Ramos (cell line): ENCODE measurements around the gene ISYNA1.

Source experiments
- in situ Hi-C: fragments of 300-500 bp; cut with MboI; formaldehyde crosslinking; loops from one replicate; pipeline ENCODE4 v1.14.3; 2022; ENCODE audit warnings: low sequenced_read_pairs; ENCODE audit not compliant: unreplicated experiment

ISYNA1 gene

GRCh38 chr19:18399008-18399407, 38.9 kb downstream of the ISYNA1 start:
- in situ Hi-C loops: no loop called here

DNA sequence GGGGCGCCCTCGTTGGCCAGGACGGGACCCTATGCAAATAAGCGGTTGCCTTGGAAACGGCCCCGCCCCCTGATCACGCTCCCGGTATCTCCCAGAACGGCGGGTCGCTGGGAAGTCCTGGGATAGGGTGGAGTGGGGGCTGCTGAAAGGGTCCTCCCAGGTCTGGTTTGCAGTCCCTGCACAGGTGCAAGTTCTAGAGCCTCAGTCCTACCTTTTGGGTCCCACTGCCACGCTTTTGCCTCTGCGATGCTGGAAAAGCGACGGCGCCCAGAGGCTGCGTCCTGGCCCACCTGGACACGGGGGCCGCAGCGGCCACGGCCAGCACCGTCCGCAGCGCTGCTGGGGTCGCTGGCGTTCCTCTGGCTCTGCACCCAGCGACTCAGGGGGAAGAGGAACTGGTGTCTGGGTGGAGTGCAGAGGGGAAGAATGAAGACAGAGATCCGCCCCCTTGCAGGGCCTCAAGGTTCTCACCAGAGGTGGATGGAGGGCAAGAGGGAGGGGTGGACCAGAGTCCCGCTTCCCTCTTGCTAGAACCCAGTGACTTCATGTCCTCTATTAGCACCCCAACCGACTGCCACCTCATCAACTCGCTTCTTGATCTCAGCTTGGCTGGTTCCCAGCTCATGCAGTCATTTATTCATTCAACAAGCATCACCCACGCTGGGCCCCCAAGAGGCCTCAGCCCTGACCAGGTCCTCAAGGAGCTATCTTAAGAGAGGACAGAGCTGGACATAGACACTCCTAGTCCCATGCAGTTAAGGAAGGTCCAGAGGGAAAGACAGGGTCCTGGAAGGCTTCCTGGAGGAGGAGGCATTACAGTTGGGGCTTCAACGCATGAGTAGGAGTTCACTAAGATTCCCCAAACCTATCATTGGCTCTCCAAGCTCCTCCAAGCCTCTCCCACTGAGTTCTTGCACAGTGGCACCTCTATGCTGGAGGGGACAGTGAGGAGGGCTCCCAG, 40.4 kb downstream of the ISYNA1 start, which contains the start of gene LRRC25:
Gene LRRC25 (minus strand): TSS at position 381 of the 961 bp plus-strand sequence. CDS start 659 bp downstream, outside the sequence.
- in situ Hi-C loops: no loop called here

GRCh38 chr19:18396471-18397241, 41.3 kb downstream of the ISYNA1 start:
- in situ Hi-C loops: no loop called here

GRCh38 chr19:18393836-18394235, 44.1 kb downstream of the ISYNA1 start:
- in situ Hi-C loops: no loop called here

- in situ Hi-C loops: no loop called here
Observed at GRCh38 chr19:18392926-18393325, 45.0 kb downstream of the ISYNA1 start.

DNA sequence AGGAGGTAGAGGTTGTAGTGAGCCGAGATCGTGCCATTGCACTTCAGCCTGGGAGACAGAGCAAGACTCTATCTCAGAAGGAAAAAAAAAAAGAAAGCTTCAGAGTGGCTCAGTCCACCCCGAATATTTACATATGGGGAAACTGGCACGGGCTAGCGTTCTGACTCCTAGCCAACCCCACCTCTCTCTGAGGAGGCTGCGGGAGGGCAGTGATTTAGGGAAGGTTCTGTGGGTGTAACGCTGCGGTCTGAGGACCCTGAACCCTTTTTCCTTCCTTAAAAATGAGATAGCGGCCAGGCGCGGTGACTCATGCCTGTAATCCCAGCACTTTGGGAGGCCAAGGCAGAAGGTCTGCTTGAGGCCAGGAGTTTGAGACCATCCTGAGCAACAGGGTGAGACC, 45.5 kb downstream of the ISYNA1 start:
- in situ Hi-C loops: no loop called here

GRCh38 chr19:18391509-18392075, 46.3 kb downstream of the ISYNA1 start:
- in situ Hi-C loops: no loop called here

GRCh38 chr19:18390065-18390907, 47.6 kb downstream of the ISYNA1 start:
- in situ Hi-C loops: no loop called here

DNA sequence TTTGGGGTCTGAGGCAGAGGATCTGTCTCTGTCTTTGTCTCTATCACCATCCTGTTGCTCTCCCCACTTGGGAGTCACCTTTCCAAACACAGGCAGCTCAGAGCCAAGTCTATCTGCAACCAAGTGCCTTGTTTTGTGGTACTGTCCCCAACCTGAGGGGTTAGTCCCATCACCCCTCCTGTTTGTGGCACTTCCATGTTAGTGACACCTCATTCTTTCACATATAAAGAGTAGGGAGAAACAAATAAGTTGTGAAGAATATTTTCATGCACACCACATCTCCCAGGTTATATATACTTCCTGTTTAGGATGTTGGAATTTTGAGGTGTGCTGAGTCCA, 48.2 kb downstream of the ISYNA1 start:
- in situ Hi-C loops: no loop called here

GRCh38 chr19:18388960-18389725, 48.8 kb downstream of the ISYNA1 start:
- in situ Hi-C loops: no loop called here

- in situ Hi-C loops: no loop called here
Observed at GRCh38 chr19:18388100-18388959, 49.6 kb downstream of the ISYNA1 start.

- in situ Hi-C loops: no loop called here
Observed at GRCh38 chr19:18386543-18387271, 51.2 kb downstream of the ISYNA1 start.

- in situ Hi-C loops: no loop called here
Observed at GRCh38 chr19:18385675-18386542, 52.0 kb downstream of the ISYNA1 start, which contains the start of gene GDF15. GDF15 (plus strand) TSS chr19:18386158; CDS start chr19:18386190, 32 bp downstream.

GRCh38 chr19:18385359-18385674, 52.6 kb downstream of the ISYNA1 start:
- in situ Hi-C loops: no loop called here

- in situ Hi-C loops: no loop called here
Observed at GRCh38 chr19:18384775-18385174, 53.2 kb downstream of the ISYNA1 start.
